HG02678 (cell line): ENCODE measurements around the gene INPP1.

Experiments
- ATAC-seq: cut with Tn5 transposase; IDR thresholded peaks from one replicate; pipeline ENCODE4 v1.9.1; 2021; ENCODE audit warnings: mild to moderate bottlenecking, moderate library complexity; ENCODE audit not compliant: unreplicated experiment

INPP1 gene

GRCh38 chr2:190360965-190361364 is 17.6 kb downstream of the INPP1 start:
- ATAC-seq, result no peak

DNA sequence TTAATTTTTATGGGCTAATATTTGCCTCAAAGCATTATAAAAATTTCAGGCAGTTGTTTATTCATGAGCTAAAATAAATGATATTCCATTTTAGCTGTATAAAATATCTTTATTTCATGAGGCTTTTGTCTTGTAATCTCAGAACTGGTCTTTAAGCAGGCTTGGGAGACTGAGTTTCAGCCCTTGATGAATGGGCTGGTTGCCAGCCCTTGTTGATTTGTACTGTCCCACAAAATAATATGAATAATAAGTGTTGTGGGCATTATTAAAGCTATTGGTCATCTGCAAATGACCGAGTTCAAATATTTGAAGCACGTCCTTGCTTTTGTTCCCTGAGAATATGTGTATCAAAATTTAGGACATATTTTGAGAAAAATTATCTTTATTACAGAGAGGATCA is 18.2 kb downstream of the INPP1 start:
- ATAC-seq, result no peak

- ATAC-seq, result no peak
Measured at GRCh38 chr2:190362894-190363293, 19.5 kb downstream of the INPP1 start.

- ATAC-seq, result no peak
Measured at GRCh38 chr2:190365499-190366204, 22.3 kb downstream of the INPP1 start.

GRCh38 chr2:190366248-190366753 is 22.9 kb downstream of the INPP1 start:
- ATAC-seq, result no peak

DNA sequence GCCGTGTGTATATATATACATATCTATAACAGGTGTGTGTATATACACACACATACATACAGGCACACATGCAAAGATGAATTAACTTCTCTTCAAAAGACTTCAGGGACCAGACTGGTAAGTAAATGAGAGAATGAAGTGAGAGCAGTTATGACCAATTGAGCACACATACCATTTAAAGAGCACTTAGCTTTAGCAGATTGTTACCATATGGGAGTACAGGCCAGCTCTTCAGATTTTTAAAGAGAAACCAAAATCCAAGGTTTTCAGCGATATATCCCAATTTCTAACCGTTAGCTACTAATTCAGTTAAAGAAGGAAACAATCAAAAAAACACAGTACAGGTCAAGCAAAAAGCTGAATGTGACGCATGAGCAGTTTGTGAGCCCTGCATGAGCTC is 23.7 kb downstream of the INPP1 start:
- no peak for ATAC-seq

DNA sequence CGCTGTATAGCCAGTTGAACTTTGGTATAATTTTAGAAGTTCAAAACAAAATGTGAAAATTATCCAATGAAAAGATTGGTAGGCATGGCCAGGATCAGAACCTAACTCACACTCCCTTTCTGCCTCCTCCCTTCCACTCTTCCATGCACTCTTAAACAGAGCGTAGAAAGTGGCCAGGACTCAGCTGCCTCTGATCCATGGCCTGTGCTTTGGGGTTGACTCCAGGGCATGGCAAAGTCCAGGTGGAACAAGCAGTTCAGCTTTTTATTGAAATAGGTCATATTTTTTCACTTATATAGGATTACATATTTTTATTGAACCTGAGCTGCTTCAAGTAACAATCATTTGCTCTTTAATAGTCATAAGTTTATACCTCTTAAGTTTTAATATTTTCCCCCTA is 26.2 kb downstream of the INPP1 start:
- no peak for ATAC-seq

- no peak for ATAC-seq
Measured at GRCh38 chr2:190376083-190376482, 32.7 kb downstream of the INPP1 start.

DNA sequence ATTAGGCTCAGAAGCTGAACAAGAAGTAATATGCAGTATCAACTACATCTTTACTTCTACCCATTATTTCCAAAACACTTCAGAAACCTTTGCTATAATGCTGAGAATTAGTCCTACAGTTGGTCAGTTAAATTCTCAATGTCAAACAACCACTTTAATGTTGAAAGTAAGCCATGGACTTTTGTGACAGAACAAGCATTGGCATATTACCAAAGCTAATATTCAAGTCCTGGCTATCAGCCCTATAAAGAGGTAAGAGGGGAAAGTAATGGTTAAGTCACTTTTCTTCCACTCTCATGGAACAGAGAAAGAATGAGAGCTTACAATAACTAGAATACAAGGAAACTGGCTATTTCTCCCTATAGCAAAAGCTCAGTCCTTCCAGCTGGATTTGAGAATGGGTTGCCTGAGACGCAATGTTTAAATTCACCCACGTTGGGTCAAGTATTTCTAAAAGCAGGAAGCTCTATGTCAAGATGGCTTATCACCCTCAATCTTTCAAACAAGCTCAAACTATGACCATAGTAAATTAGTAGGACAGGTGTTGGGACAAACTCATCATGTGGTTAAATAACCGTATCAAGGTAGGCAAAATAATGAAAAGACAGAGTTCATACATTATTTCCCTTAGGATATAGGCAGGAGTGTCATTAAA is 33.3 kb downstream of the INPP1 start:
- no peak for ATAC-seq

- no peak for ATAC-seq
Measured at GRCh38 chr2:190378880-190379237, 35.5 kb downstream of the INPP1 start.

DNA sequence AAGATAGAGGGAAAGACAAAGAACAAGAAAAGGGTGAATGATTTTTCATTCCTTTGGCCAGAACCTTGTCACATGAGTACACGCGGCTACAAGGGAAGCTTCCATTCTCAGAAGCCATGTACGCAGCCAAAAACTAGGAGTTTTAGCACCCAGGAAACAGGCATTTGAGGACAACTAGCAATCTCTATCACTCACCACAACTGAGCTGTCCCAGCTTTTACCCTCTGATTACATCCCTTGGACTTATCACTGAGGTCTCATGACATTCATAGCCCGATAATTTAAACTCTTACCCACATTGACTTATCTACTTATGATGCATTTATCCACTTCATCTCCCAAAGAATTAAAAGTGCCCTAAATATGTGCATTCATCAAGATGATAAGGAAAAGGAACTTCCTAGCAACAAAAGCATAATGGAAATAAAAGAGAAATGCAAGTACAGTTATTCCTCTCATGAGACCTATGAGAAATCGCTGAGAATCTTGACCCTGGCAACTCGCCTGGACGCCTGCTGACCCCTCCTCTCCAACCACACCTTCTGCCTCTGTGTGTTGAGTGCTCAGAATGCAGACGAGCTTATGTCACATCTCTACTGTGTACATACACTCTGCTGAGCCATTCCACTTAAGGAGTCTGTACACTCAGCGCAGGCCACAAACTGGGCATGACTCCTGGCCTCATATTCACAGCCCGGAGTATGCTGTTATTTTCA is 36.0 kb downstream of the INPP1 start:
- no peak for ATAC-seq

DNA sequence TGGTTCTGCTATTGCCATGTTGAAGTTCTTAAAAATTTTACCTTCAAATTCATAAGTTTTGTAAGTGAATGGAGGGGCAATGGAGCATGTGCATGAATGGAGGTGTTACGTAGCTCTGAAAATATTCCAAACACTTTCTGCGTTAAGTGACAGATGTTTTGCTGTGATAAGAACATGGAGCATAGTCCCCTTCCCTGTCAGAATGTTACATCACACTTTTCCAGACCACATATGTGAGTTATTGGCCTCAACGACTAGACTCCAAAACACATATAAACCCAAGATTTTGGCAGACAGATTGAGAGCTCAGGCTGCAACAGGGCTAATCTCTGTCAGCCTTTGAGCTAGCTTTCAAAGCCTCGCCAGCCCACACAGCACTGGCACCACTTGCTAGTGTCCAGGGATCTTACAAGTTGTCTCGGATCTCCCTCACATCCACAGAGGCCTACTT is 37.6 kb downstream of the INPP1 start:
- no peak for ATAC-seq

DNA sequence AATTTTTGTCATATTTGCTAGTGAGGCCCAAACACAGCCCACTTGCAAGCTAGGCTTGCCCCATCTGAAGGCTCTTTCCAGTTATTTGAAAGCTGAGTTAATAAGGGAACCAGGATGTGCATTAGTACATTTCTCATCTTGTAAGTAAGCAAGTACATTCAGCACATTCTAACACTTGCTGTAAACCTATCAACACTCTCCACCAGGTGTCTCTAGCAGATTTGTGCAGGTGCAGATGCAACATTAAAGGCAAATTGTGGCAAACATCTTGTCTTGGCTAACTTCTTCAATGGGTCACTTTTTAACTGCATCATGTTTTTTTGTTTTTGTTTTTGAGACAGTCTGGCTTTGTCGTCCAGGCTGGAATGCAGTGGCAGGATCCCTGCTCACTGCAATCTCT is 39.5 kb downstream of the INPP1 start:
- ATAC-seq, result peak; percentile 83

GRCh38 chr2:190387422-190387821 is 44.0 kb downstream of the INPP1 start:
- ATAC-seq, result no peak

DNA sequence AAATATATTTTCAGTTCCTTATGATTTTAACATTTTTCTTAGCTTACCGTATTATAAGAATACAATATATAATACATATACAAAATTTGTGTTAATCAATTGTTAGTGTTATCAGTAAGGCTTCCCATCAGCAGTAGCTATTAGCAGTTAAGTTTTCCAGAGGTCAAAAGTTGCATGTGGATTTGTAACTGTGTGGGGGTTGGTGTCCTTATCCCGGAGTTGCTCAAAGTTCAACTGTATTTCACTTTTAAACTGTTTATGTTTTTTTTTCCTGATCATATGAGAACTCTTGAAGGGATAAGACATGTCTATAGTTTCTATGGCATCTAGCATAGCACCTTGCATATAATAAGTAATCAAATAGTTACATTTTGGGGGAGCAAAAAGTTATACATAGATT is 52.9 kb downstream of the INPP1 start:
- ATAC-seq, result no peak

DNA sequence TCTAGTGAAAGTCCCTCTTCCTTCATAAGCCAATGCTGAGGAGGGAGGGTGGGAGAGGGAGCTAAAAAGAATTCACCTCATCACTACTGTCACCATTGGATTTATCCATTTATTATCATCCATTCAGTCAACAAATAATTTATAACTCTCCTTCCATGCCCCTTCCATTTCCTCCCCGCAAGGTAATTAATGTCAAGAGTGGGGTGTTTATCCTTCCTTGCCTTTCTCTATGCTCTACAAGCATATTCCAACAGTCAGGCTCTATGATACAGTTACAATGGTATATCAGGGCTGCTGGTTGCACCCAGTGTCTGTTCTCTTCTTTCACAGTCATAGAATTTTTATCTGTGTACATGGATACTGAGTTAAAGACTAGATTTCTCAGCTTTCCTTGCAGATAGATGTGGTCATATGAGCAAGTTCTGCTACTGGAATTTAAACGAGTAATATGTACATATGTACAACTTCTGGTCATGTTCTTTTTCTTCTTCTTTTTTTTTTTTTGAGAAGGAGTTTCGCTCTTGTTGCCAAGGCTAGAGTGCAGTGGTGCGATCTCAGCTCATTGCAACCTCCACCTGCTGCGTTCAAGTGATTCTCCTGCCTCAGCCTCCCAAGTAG is 59.7 kb downstream of the INPP1 start:
- ATAC-seq, result no peak

- no peak for ATAC-seq
Measured at GRCh38 chr2:190404487-190404886, 61.1 kb downstream of the INPP1 start.

DNA sequence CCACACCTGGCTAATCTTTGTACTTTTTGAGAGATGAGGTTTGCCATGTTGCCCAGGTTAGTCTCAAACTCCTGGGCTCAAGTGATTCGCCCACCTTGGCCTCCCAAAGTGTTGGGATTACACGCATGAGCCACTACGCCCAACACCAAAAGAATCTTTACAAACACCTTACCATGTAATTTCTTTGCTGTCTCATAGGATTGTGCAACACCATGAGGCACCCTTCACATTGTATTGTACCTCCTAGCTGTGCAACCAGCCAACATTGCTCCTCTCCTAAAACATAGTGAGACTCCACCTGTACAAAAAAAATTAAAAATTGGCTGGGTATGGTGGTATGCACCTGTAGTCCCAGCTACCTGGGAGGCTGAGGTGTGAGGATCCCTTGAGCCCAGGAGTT is 61.7 kb downstream of the INPP1 start:
- no peak for ATAC-seq

DNA sequence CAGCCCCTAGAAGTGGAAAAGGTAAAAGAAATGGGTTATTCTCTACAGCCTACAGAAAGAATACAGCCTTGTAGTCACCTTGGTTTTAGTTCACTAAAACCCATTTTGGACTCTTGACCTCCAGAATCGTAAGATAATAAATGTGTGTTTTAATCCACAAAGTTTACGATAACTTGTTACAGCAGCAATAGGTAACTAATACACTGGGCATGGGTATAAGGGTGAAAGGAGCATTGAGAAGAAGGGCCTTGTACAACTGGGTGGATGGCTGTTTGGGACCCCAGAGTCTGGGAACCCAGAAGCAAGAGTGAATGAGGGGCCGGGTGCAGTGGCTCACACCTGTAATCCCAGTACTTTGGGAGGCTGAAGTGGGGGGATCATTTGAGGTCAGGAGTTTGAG is 62.6 kb downstream of the INPP1 start:
- no peak for ATAC-seq

- no peak for ATAC-seq
Measured at GRCh38 chr2:190406805-190407204, 63.4 kb downstream of the INPP1 start.

DNA sequence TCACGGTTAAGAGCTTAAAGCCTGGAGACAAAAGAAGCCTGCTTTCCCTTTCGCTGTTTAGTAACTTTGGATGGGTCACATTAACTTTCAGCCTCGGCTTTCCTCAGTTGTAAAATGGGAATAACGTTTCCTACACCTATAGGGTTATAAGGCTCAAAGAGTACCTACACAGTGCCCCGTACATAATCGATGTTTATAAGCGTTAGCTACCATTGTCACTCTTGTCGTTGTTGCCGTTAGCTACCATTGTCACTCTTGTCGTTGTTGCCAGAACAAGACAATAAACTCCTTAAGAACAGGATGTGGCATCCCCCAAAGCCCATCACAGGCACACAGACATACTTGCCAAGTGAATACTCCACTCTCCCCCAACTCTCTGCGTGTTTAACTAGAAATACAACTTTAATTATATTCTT is 63.9 kb downstream of the INPP1 start:
- no peak for ATAC-seq
